ENCODE results near the gene ODAM. TPM values are rescaled to one million over a fixed set of nuclear protein-coding genes. Genes with fewer than 3 reads are reported as not detected.

The ODAM gene
- total and polyA plus RNA-seq, 2 experiments from 2014 or later, result 21.1 to 64.5 TPM

- Histone ChIP-seq H3K4me3 (no peak overlapping the region), H3K27ac (no peak overlapping the region), H3K4me1 (ENCODE audit: low read depth) (no peaks in the 10 kb centered on the region), H3K27me3 (no peaks in the 10 kb centered on the region), H3K9me3 (ENCODE audit: low read depth) (no peaks in the 10 kb centered on the region), H3K36me3 (no peaks in the 10 kb centered on the region)
- TF ChIP-seq CTCF (IDR thresholded peaks at IDR 0.05; ENCODE audit: low read depth, low read length), result no peak
- no peak for DNase-seq (ENCODE audit: low read depth in 1 of 2, low spot score in 1 of 2)
Measured at GRCh38 chr4:70177090-70177489, 18.4 kb upstream of the ODAM start.

- Histone ChIP-seq H3K27me3 (no peaks in the 10 kb centered on the region), H3K9me3 (ENCODE audit: low read depth) (no peaks in the 10 kb centered on the region), H3K4me1 (ENCODE audit: low read depth) (peaks cover 6% of the 10 kb centered on the region), H3K36me3 (no peaks in the 10 kb centered on the region), H3K27ac (no peak overlapping the region), H3K4me3 (no peak overlapping the region)
- no peak for TF ChIP-seq CTCF (IDR thresholded peaks at IDR 0.05; ENCODE audit: low read depth, low read length)
- no peak for DNase-seq (ENCODE audit: low read depth in 1 of 2, low spot score in 1 of 2)
Measured at GRCh38 chr4:70178075-70178660, 17.4 kb upstream of the ODAM start.

GRCh38 chr4:70179811-70180210, 15.7 kb upstream of the ODAM start:
- no peak for DNase-seq (ENCODE audit: low read depth in 1 of 2, low spot score in 1 of 2)
- no peaks in the 10 kb centered on the region for H3K36me3 ChIP-seq
- no peaks in the 10 kb centered on the region for H3K27me3 ChIP-seq
- no peaks in the 10 kb centered on the region for H3K9me3 ChIP-seq (ENCODE audit: low read depth)
- H3K4me3 ChIP-seq, result no peak overlapping the region
- H3K4me1 ChIP-seq (ENCODE audit: low read depth), result peaks cover 10% of the 10 kb centered on the region
- no peak overlapping the region for H3K27ac ChIP-seq
- no peak for TF ChIP-seq CTCF (IDR thresholded peaks at IDR 0.05; ENCODE audit: low read depth, low read length)

GRCh38 chr4:70181864-70182263, 13.7 kb upstream of the ODAM start:
- Histone ChIP-seq H3K4me1 (ENCODE audit: low read depth) (peaks cover 10% of the 10 kb centered on the region), H3K9me3 (ENCODE audit: low read depth) (no peaks in the 10 kb centered on the region), H3K4me3 (no peak overlapping the region), H3K36me3 (no peaks in the 10 kb centered on the region), H3K27ac (no peak overlapping the region), H3K27me3 (no peaks in the 10 kb centered on the region)
- TF ChIP-seq CTCF (IDR thresholded peaks at IDR 0.05; ENCODE audit: low read depth, low read length), result no peak
- DNase-seq (ENCODE audit: low read depth in 1 of 2, low spot score in 1 of 2), result no peak

GRCh38 chr4:70182517-70183167, 12.9 kb upstream of the ODAM start:
- Histone ChIP-seq H3K36me3 (no peaks in the 10 kb centered on the region), H3K27ac (no peak overlapping the region), H3K9me3 (ENCODE audit: low read depth) (no peaks in the 10 kb centered on the region), H3K4me1 (ENCODE audit: low read depth) (peaks cover 10% of the 10 kb centered on the region), H3K27me3 (no peaks in the 10 kb centered on the region), H3K4me3 (no peak overlapping the region)
- TF ChIP-seq CTCF (IDR thresholded peaks at IDR 0.05; ENCODE audit: low read depth, low read length), result no peak
- no peak for DNase-seq (ENCODE audit: low read depth in 1 of 2, low spot score in 1 of 2)

Data from cardiac muscle cell (in vitro differentiated cells and primary cell).